ENCODE results near the gene UBE2H.
A peak's percentile ranks its signal among the peaks of the same experiment; 100 is the strongest.
"Not testable (repeated sequence)": the region's sequence is repeated elsewhere in the genome, so short reads cannot be mapped to it uniquely, and the experiment has no call there.

UBE2H gene

DNA sequence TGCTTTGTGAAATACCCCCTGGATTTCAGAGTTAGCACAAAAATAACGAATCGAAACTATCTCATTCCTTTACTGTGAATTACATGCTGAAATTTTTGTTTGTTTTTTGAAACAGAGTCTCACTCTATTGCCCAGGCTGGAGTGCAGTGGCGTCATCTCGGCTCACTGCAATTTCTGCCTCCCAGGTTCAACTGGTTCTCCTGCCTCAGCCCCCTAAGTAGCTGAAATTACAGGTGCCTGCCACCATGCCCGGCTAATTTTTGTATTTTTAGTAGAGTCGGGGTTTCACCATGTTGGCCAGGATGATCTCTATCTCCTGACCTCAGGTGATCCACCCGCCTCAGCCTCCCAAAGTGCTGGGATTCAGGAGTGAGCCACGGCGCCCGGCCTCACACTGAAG, 125.9 kb downstream of the UBE2H start:
- not testable (repeated sequence) for DNase-seq (ENCODE audit: insufficient read length, low spot score); FAIRE-seq

DNA sequence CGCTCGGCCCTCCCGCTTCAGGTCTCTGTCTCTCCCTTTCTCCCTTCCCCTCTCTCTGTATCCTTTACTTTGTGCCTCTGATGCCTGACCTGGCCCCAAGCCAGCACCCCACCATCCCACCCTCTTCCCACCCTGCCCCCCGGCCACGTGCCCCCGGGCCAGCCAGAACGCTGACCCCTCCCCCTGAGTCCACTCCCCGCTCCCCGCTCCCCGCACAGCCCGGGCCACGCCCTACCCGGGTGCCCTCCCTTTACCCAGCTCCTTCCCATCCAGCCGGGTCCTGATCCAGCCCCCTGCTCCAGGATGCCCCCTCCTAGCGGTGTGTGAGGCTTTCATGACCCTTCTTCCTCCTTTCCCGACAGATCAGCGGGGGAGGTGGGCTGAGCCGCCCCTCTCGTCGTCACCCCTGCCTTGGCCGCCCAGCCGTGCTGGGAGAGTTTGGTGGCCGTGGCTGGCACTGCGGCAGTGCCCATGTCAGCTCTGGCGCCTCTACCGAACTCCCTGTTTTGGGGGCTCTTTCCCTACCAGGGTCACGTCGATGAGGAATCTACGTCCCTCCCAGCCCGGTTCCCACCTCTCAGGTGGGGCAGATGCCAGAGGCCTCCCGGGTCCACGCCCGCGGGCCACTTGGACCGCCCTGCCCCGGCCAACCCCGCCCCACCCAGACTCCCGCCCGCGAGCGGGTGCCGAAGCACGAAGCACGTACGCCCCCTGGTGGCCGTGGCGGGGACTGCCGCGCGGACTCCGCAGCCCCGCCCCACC, 127.4 kb downstream of the UBE2H start:
- no peak for FAIRE-seq
- peak; percentile 72 for DNase-seq (ENCODE audit: insufficient read length, low spot score)

GRCh38 chr7:129824291-129825208, 128.2 kb downstream of the UBE2H start:
- FAIRE-seq, result no peak
- peak; percentile 68 for DNase-seq (ENCODE audit: insufficient read length, low spot score)

GRCh38 chr7:129823143-129823542, 129.6 kb downstream of the UBE2H start:
- not testable (repeated sequence) for FAIRE-seq; DNase-seq (ENCODE audit: insufficient read length, low spot score)

DNA sequence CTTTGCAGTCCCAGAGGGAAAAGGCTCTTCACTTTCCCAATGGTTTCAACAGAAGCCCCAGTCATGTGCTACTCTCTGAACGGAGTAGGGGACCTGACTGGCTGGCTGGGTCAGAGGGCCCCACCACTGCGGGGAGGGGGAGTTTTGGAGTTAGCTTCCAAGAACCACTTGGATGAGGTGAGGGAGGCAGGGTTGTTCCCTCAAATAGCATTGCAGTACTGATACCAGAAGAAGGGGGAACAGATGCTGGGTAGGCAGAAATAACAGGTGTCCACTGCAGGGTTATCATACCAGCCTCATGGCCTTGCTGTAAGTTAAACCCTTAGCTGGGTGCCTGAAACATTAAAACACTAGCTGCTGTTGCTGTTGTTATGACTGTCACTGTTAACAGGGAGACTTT, 131.3 kb downstream of the UBE2H start:
- DNase-seq (ENCODE audit: insufficient read length, low spot score) (no peak), FAIRE-seq (no peak)

DNA sequence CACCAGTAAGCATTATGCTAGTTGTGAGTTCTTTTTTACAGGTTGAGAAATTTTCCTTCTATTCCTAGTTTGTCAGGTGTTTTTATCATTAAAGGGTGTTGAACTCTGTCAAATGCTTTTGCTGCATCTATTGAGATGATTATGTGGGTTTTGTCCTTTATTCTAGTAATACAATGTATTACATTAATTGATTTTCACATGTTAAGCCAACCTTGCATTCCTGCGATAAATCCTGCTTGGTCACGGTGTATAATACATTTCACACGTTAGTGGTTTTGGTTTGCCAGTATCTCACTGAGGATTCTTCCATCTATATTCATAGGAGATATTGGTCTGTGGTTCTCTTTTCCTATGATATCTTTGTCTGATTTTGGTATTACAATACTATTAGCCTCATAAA, 136.0 kb downstream of the UBE2H start:
- FAIRE-seq, result no peak
- no peak for DNase-seq (ENCODE audit: insufficient read length, low spot score)

DNA sequence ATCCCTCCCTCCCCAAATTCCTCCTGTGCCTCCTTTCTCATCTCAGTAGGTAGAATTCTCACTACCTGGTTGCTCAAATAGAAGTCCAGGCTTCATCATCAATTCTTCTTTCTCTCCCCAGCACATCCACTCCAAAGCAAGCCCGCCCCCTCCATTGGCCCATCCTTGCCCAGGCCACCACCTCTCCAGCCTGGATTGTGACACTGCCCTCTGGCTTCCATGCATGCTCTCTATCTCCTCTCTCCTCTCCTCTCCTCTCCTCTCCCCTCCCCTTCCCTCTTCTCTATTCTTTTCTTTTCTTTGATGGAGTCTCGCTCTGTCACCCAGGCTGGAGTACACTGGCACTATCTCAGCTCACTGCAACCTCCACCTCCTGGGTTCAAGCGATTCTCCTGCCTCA, 144.9 kb downstream of the UBE2H start:
- DNase-seq (ENCODE audit: insufficient read length, low spot score) (no peak), FAIRE-seq (no peak)

- no peak for FAIRE-seq
- DNase-seq (ENCODE audit: insufficient read length, low spot score), result peak; percentile 23
Observed at GRCh38 chr7:129804890-129805719, 147.7 kb downstream of the UBE2H start.

- DNase-seq (ENCODE audit: insufficient read length, low spot score), result no peak
Observed at GRCh38 chr7:129804111-129804889, 148.5 kb downstream of the UBE2H start.

GRCh38 chr7:129803546-129804081, 149.1 kb downstream of the UBE2H start:
- FAIRE-seq, result no peak
- no peak for DNase-seq (ENCODE audit: insufficient read length, low spot score)

More at GRCh38 chr7:129804111-129804889, 148.5 kb downstream of the UBE2H start:
- no peak for FAIRE-seq

DNA sequence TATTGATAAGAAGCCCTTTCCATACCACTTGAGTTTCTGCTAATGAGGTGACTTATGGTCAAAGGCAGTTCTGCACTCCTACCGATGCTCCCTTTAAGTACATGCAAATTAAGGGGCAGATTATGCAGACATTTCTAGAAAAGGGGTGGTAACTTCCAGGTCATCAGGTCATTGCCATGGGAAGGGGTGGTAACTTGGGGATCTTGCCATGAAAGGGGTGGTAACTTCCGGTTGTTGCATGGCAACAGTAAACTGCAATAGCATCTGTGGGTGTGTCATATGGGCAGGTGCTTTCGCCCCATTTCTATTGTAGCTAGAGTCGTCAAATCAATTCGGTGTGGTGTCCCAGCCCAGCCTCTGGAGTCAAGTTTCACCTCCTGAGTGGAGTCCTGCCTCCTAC, 150.9 kb downstream of the UBE2H start:
- FAIRE-seq (no peak), DNase-seq (ENCODE audit: insufficient read length, low spot score) (no peak)

GRCh38 chr7:129800901-129801300, 151.9 kb downstream of the UBE2H start:
- no peak for DNase-seq (ENCODE audit: insufficient read length, low spot score)
- FAIRE-seq, result no peak

DNA sequence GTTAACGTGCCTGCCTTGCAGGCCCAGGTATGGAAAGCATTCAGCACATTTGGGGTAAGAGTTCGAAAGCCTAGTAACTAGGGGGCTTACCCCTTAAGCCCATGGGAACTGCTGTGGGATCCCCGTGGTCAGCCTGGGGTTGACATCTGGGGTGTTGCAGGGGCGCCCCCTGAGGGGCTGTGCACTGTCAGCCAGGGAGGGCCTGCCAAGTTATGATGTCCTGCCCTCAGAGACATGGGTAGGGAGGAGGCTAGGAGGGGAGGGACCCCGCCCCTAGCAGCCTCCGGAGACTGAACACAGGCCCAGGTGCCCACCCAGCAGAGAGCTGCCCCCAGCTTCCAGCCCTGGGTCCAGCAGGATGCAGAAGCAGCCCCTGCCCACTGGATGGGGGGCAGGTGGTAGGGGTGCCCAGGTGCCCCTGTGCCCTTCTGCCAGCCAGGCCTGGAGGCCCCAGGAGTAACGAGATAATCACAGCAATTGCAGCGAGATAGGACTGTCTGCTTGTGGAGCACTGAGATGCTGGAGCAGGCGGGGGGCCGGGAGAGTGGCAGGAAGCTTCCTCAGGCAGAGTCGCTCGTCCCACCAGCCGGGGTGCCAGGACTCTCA, 153.3 kb downstream of the UBE2H start:
- no peak for DNase-seq (ENCODE audit: insufficient read length, low spot score)

DNA sequence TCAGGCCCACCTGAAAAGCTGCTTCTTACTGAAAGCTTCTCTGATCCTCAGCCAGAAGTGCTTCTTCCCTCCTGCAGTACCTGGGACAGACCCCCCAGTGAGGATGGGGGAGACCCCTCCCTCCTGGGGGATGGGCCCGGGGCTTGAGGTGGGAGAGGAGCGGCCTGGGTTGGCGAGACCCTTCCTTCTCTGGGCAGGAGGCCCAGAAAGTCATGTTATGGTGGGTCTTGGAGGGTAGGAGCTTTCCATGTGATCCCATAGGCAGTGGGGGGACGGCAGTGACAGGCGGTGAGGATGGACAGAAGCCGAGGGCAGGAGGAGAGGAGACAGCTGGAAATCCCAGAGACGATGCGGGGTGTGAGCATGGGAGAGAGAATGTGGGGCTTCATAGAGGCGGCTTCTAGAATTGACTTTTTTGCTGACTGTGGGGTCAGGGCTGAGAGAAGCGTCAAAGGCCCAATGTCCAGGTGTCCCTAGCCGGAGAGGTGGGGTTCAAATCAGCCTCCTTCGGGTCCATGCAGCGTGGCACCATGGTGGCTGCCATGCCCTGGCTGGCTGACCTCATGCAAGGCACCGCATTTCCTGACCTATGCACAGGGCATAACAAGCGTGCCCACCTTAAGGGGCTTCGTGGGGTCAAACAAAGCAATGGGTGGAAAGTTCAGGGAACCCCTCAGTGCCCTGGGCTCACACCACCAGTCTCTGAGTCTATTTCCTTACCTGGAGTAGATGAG, 154.0 kb downstream of the UBE2H start:
- FAIRE-seq (no peak), DNase-seq (ENCODE audit: insufficient read length, low spot score) (no peak)

More for the DNA sequence above, 153.3 kb downstream of the UBE2H start:
- no peak for FAIRE-seq

DNA sequence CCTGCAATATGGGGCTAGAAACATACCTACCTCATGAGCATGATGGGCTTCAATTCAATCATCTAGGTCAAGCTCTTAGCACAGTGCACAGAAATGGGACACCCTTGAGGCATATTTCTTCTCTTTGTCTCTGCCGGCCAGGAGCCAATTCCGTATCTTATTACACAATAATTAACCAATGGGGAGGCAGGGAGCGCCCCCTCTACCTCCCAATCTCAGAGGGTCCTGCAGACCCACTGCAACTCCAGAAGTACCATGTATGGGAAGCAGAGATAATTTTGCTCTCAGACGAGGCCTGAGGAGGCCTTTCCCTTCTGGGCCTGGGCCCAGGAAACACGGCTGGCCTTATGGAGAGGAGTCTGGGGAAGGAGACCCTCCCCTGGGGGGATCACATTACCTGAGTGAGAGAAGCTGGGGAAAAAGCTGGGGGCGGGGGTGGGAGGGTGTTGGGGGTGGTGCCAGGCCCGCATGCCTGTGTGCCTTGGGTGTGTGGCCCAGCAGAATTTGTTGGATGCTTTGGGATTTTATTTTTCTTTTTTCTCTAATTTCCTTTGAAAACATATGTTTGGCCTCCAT, 155.5 kb downstream of the UBE2H start:
- FAIRE-seq, result no peak
- no peak for DNase-seq (ENCODE audit: insufficient read length, low spot score)

GRCh38 chr7:129796186-129796775, 156.5 kb downstream of the UBE2H start:
- FAIRE-seq (no peak), DNase-seq (ENCODE audit: insufficient read length, low spot score) (no peak)

DNA sequence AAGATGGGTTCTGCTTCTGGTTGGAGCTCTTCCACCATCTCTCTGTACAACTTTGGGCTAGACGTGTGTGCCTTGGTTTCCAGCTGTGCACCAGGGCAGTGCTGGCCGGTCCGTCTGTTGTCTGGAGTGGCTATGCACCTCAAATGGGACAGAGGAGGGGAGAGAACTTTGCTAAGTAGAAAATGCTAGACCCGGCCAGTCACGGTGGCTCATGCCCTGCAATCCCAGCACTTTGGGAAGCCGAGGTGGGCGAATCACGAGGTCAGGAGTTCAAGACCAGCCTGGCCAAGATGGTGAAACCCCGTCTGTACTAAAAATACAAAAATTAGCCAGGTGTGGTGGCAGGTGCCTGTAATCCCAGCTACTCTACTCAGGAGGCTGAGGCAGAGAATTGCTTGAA, 158.3 kb downstream of the UBE2H start:
- FAIRE-seq; DNase-seq (ENCODE audit: insufficient read length, low spot score): not testable (repeated sequence)

All from HTR-8/SVneo (cell line).